Lower lobe of right lung (tissue), 2 donors: ENCODE results near the gene BPI. TPM values are rescaled to one million over a fixed set of nuclear protein-coding genes. Genes with fewer than 3 reads are reported as not detected.

Experiments used
- ATAC-seq, 2 donors: fragments of 200-7000 bp; cut with Tn5 transposase; one replicate each; pipeline ENCODE4 v1.9.1; 2020 to 2022; ENCODE audit warnings: mild to moderate bottlenecking in 2 of 2, moderate library complexity in 2 of 2
- DNase-seq: peaks from one replicate; pipeline ENCODE4 v3.0.0-alpha.2; 2020
- H3K27ac ChIP-seq: fragments of 200-600 bp; one replicate; pipeline ENCODE4 v1.8.0; 2022
- H3K27me3 ChIP-seq: fragments of 200-600 bp; one replicate; pipeline ENCODE4 v1.8.0; 2022; ENCODE audit warnings: low read depth
- H3K36me3 ChIP-seq: fragments of 200-600 bp; one replicate; pipeline ENCODE4 v1.8.0; 2022; ENCODE audit warnings: mild to moderate bottlenecking
- H3K4me1 ChIP-seq: fragments of 200-600 bp; one replicate; pipeline ENCODE4 v1.8.0; 2022
- H3K4me3 ChIP-seq: fragments of 200-600 bp; one replicate; pipeline ENCODE4 v1.8.0; 2022; ENCODE audit warnings: mild to moderate bottlenecking
- H3K9me3 ChIP-seq: fragments of 200-600 bp; one replicate; pipeline ENCODE4 v1.8.0; 2022
- CTCF ChIP-seq: fragments of 200-600 bp; IDR thresholded peaks from one replicate; pipeline ENCODE4 v1.8.0; 2022; ENCODE audit warnings: antibody characterized with exemption, mild to moderate bottlenecking
- intact Hi-C: fragments of 100-400 bp; cut with DNase I; formaldehyde crosslinking; loops from one replicate; pipeline ENCODE4 v1.11.0; 2022
- total RNA-seq: library from RNA; stranded (reverse); fragmentation: NEBNext Ultra II Directional; extraction: Animal tissue kit (Norgen Biotek cat#: 25700); gene quantifications from one replicate; pipeline ENCODE4 v1.2.1, GENCODE V29; 2021
- donor health status: DM: no; HTN: yes; CAD: no; lungs with severe emphysema.

BPI gene
- total RNA-seq, 1 donor from 2014 or later: 0.44 TPM

- intact Hi-C loops: no loop called here
- H3K4me1 ChIP-seq: peaks cover 5% of the 10 kb centered on the region
- no peaks in the 10 kb centered on the region for H3K9me3 ChIP-seq
- no peak overlapping the region for H3K27ac ChIP-seq
- TF ChIP-seq CTCF: no peak
- no peak overlapping the region for H3K4me3 ChIP-seq
- no peaks in the 10 kb centered on the region for H3K27me3 ChIP-seq
- DNase-seq (no peak), ATAC-seq (no peak)
- H3K36me3 ChIP-seq: no peaks in the 10 kb centered on the region
Observed at GRCh38 chr20:38267296-38267695, 36.7 kb upstream of the BPI start.

- no peak overlapping the region for H3K27ac ChIP-seq
- no peaks in the 10 kb centered on the region for H3K27me3 ChIP-seq
- DNase-seq (no peak), ATAC-seq (no peak)
- peaks cover 5% of the 10 kb centered on the region for H3K4me1 ChIP-seq
- TF ChIP-seq CTCF: no peak
- intact Hi-C loops: no loop called here
- H3K4me3 ChIP-seq: no peak overlapping the region
- H3K36me3 ChIP-seq: no peaks in the 10 kb centered on the region
- H3K9me3 ChIP-seq: no peaks in the 10 kb centered on the region
Observed at GRCh38 chr20:38267901-38268514, 35.9 kb upstream of the BPI start.

GRCh38 chr20:38269040-38269439 is 34.9 kb upstream of the BPI start:
- H3K4me1 ChIP-seq: peaks cover 5% of the 10 kb centered on the region
- intact Hi-C loops: no loop called here
- H3K4me3 ChIP-seq: no peak overlapping the region
- DNase-seq (no peak), ATAC-seq (no peak)
- no peaks in the 10 kb centered on the region for H3K27me3 ChIP-seq
- no peaks in the 10 kb centered on the region for H3K36me3 ChIP-seq
- no peak overlapping the region for H3K27ac ChIP-seq
- no peak for TF ChIP-seq CTCF
- H3K9me3 ChIP-seq: no peaks in the 10 kb centered on the region

- H3K4me3 ChIP-seq: no peak overlapping the region
- no peak overlapping the region for H3K27ac ChIP-seq
- ATAC-seq: no peak
- no peaks in the 10 kb centered on the region for H3K9me3 ChIP-seq
- no peaks in the 10 kb centered on the region for H3K36me3 ChIP-seq
- H3K4me1 ChIP-seq: peaks cover 5% of the 10 kb centered on the region
- no peak for TF ChIP-seq CTCF
- no peaks in the 10 kb centered on the region for H3K27me3 ChIP-seq
- no peak for DNase-seq
- intact Hi-C loops: no loop called here
Observed at GRCh38 chr20:38269715-38270114, 34.2 kb upstream of the BPI start.

- H3K4me3 ChIP-seq: no peak overlapping the region
- H3K36me3 ChIP-seq: no peaks in the 10 kb centered on the region
- H3K9me3 ChIP-seq: no peaks in the 10 kb centered on the region
- ATAC-seq (peak; percentile 40 to 55), DNase-seq (no peak)
- intact Hi-C loops: no loop called here
- H3K27ac ChIP-seq: no peak overlapping the region
- peaks cover 5% of the 10 kb centered on the region for H3K4me1 ChIP-seq
- no peak for TF ChIP-seq CTCF
- no peaks in the 10 kb centered on the region for H3K27me3 ChIP-seq
Observed at GRCh38 chr20:38270869-38271605, 32.9 kb upstream of the BPI start.
